ENCODE data around the gene SERPINI1. TPM values are rescaled to one million over a fixed set of nuclear protein-coding genes. Genes with fewer than 3 reads are reported as not detected.
A peak's percentile ranks its signal among the peaks of the same experiment; 100 is the strongest.

The SERPINI1 gene
- total RNA-seq, 1 experiment from 2014 or later, result 6.4 TPM

DNA sequence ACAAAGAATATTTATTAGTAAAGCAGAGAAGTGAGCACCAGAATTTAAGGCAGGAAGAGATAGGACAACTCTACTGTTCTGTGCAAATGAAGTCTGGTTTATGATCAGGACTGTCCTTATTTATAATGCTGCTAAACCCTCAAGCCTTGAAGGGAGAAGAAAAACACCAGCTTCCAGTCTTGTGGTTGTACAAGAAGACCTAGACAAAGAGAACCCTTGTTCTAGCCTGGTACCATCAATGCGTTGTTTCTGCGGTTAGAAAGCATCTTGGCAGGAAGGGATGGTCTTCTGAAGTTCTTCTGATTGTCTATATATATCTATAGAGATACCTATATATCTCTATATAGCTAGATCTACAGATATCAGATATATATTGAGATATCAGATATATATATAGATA, 34.6 kb upstream of the SERPINI1 start:
- H3K4me3 Mint-ChIP-seq, result no peak overlapping the region
- CTCF ChIA-PET, result interaction anchor here (1.3 kb wide), 1 partner anchor 40 kb away, joined by 5 read pairs; no protein-coding TSS in a partner anchor
- ATAC-seq (no peak), DNase-seq (ENCODE audit: low spot score) (no peak)
- no peak overlapping the region for H3K27ac Mint-ChIP-seq
- POLR2A ChIA-PET, result no interaction called here
- H3K27me3 Mint-ChIP-seq (ENCODE audit: low read depth), result no peaks in the 10 kb centered on the region
- H3K9me3 Mint-ChIP-seq, result no peaks in the 10 kb centered on the region
- H3K4me1 Mint-ChIP-seq, result no peaks in the 10 kb centered on the region
- TF ChIP-seq, protein P1, sequence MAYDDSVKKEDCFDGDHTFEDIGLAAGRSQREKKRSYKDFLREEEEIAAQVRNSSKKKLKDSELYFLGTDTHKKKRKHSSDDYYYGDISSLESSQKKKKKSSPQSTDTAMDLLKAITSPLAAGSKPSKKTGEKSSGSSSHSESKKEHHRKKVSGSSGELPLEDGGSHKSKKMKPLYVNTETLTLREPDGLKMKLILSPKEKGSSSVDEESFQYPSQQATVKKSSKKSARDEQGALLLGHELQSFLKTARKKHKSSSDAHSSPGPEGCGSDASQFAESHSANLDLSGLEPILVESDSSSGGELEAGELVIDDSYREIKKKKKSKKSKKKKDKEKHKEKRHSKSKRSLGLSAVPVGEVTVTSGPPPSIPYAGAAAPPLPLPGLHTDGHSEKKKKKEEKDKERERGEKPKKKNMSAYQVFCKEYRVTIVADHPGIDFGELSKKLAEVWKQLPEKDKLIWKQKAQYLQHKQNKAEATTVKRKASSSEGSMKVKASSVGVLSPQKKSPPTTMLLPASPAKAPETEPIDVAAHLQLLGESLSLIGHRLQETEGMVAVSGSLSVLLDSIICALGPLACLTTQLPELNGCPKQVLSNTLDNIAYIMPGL (CRISPR knock-in tag; IDR thresholded peaks at IDR 0.05), result no peak
- TF ChIP-seq, protein P2, sequence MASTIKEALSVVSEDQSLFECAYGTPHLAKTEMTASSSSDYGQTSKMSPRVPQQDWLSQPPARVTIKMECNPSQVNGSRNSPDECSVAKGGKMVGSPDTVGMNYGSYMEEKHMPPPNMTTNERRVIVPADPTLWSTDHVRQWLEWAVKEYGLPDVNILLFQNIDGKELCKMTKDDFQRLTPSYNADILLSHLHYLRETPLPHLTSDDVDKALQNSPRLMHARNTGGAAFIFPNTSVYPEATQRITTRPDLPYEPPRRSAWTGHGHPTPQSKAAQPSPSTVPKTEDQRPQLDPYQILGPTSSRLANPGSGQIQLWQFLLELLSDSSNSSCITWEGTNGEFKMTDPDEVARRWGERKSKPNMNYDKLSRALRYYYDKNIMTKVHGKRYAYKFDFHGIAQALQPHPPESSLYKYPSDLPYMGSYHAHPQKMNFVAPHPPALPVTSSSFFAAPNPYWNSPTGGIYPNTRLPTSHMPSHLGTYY (CRISPR knock-in tag; IDR thresholded peaks at IDR 0.05), result no peak
- TF ChIP-seq ZNF138 (CRISPR knock-in tag; conservative IDR thresholded peaks at IDR 0.05), result no peak
- TF ChIP-seq, protein P3, sequence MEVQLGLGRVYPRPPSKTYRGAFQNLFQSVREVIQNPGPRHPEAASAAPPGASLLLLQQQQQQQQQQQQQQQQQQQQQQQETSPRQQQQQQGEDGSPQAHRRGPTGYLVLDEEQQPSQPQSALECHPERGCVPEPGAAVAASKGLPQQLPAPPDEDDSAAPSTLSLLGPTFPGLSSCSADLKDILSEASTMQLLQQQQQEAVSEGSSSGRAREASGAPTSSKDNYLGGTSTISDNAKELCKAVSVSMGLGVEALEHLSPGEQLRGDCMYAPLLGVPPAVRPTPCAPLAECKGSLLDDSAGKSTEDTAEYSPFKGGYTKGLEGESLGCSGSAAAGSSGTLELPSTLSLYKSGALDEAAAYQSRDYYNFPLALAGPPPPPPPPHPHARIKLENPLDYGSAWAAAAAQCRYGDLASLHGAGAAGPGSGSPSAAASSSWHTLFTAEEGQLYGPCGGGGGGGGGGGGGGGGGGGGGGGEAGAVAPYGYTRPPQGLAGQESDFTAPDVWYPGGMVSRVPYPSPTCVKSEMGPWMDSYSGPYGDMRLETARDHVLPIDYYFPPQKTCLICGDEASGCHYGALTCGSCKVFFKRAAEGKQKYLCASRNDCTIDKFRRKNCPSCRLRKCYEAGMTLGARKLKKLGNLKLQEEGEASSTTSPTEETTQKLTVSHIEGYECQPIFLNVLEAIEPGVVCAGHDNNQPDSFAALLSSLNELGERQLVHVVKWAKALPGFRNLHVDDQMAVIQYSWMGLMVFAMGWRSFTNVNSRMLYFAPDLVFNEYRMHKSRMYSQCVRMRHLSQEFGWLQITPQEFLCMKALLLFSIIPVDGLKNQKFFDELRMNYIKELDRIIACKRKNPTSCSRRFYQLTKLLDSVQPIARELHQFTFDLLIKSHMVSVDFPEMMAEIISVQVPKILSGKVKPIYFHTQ (CRISPR knock-in tag; IDR thresholded peaks at IDR 0.05), result no peak
- TF ChIP-seq ZNF423 (CRISPR knock-in tag; IDR thresholded peaks at IDR 0.05), result no peak
- TF ChIP-seq, protein P4, sequence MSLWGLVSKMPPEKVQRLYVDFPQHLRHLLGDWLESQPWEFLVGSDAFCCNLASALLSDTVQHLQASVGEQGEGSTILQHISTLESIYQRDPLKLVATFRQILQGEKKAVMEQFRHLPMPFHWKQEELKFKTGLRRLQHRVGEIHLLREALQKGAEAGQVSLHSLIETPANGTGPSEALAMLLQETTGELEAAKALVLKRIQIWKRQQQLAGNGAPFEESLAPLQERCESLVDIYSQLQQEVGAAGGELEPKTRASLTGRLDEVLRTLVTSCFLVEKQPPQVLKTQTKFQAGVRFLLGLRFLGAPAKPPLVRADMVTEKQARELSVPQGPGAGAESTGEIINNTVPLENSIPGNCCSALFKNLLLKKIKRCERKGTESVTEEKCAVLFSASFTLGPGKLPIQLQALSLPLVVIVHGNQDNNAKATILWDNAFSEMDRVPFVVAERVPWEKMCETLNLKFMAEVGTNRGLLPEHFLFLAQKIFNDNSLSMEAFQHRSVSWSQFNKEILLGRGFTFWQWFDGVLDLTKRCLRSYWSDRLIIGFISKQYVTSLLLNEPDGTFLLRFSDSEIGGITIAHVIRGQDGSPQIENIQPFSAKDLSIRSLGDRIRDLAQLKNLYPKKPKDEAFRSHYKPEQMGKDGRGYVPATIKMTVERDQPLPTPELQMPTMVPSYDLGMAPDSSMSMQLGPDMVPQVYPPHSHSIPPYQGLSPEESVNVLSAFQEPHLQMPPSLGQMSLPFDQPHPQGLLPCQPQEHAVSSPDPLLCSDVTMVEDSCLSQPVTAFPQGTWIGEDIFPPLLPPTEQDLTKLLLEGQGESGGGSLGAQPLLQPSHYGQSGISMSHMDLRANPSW (CRISPR knock-in tag; conservative IDR thresholded peaks at IDR 0.05; ENCODE audit: low read depth), result no peak
- peaks cover 12% of the 10 kb centered on the region for H3K36me3 Mint-ChIP-seq

DNA sequence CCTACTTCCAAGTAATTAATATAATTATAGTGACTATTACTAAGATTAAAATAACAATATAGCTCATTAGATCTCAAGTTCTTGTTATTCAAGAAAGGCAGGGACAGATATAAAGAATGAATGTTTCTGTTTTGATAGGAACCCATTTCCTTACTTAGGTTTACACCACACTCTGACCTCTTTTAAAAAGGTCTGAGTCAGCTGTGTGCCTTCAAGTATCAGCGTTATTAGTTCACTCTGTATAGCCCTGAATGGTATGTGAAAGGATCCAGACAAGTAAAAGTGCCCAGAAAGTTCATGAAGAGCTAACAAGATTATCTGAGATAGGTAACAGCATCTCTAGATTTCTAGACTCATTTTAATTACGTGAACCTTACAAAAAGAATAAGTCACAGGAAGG, 29.7 kb upstream of the SERPINI1 start:
- H3K27me3 Mint-ChIP-seq (ENCODE audit: low read depth), result no peaks in the 10 kb centered on the region
- H3K4me3 Mint-ChIP-seq, result no peak overlapping the region
- ChIA-PET CTCF (interaction anchor here (1.0 kb wide), 1 partner anchor 325 kb away, joined by 3 read pairs; no protein-coding TSS in a partner anchor), POLR2A (no interaction called here)
- H3K4me1 Mint-ChIP-seq, result peaks cover 6% of the 10 kb centered on the region
- H3K9me3 Mint-ChIP-seq, result no peaks in the 10 kb centered on the region
- peaks cover 39% of the 10 kb centered on the region for H3K36me3 Mint-ChIP-seq
- peak overlapping the region; percentile 28 for H3K27ac Mint-ChIP-seq
- DNase-seq (ENCODE audit: low spot score), result no peak
- no peak for ATAC-seq
- TF ChIP-seq, protein P5, sequence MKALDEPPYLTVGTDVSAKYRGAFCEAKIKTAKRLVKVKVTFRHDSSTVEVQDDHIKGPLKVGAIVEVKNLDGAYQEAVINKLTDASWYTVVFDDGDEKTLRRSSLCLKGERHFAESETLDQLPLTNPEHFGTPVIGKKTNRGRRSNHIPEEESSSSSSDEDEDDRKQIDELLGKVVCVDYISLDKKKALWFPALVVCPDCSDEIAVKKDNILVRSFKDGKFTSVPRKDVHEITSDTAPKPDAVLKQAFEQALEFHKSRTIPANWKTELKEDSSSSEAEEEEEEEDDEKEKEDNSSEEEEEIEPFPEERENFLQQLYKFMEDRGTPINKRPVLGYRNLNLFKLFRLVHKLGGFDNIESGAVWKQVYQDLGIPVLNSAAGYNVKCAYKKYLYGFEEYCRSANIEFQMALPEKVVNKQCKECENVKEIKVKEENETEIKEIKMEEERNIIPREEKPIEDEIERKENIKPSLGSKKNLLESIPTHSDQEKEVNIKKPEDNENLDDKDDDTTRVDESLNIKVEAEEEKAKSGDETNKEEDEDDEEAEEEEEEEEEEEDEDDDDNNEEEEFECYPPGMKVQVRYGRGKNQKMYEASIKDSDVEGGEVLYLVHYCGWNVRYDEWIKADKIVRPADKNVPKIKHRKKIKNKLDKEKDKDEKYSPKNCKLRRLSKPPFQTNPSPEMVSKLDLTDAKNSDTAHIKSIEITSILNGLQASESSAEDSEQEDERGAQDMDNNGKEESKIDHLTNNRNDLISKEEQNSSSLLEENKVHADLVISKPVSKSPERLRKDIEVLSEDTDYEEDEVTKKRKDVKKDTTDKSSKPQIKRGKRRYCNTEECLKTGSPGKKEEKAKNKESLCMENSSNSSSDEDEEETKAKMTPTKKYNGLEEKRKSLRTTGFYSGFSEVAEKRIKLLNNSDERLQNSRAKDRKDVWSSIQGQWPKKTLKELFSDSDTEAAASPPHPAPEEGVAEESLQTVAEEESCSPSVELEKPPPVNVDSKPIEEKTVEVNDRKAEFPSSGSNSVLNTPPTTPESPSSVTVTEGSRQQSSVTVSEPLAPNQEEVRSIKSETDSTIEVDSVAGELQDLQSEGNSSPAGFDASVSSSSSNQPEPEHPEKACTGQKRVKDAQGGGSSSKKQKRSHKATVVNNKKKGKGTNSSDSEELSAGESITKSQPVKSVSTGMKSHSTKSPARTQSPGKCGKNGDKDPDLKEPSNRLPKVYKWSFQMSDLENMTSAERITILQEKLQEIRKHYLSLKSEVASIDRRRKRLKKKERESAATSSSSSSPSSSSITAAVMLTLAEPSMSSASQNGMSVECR (CRISPR knock-in tag; IDR thresholded peaks at IDR 0.05; ENCODE audit: borderline replicate concordance), result no peak
- TF ChIP-seq, protein P6, sequence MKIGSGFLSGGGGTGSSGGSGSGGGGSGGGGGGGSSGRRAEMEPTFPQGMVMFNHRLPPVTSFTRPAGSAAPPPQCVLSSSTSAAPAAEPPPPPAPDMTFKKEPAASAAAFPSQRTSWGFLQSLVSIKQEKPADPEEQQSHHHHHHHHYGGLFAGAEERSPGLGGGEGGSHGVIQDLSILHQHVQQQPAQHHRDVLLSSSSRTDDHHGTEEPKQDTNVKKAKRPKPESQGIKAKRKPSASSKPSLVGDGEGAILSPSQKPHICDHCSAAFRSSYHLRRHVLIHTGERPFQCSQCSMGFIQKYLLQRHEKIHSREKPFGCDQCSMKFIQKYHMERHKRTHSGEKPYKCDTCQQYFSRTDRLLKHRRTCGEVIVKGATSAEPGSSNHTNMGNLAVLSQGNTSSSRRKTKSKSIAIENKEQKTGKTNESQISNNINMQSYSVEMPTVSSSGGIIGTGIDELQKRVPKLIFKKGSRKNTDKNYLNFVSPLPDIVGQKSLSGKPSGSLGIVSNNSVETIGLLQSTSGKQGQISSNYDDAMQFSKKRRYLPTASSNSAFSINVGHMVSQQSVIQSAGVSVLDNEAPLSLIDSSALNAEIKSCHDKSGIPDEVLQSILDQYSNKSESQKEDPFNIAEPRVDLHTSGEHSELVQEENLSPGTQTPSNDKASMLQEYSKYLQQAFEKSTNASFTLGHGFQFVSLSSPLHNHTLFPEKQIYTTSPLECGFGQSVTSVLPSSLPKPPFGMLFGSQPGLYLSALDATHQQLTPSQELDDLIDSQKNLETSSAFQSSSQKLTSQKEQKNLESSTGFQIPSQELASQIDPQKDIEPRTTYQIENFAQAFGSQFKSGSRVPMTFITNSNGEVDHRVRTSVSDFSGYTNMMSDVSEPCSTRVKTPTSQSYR (CRISPR knock-in tag; IDR thresholded peaks at IDR 0.05), result no peak
- TF ChIP-seq MXD4 (CRISPR knock-in tag; IDR thresholded peaks at IDR 0.05; ENCODE audit: borderline replicate concordance), result no peak
- no peak for TF ChIP-seq OVOL2 (CRISPR knock-in tag; IDR thresholded peaks at IDR 0.05; ENCODE audit: borderline replicate concordance)
- TF ChIP-seq ZBTB21 (CRISPR knock-in tag; IDR thresholded peaks at IDR 0.05; ENCODE audit: borderline replicate concordance), result no peak
- TF ChIP-seq FOXJ3 (CRISPR knock-in tag; IDR thresholded peaks at IDR 0.05; ENCODE audit: borderline replicate concordance), result no peak
- no peak for TF ChIP-seq NR3C1 (CRISPR knock-in tag; conservative IDR thresholded peaks at IDR 0.05; ENCODE audit: low read depth)
- TF ChIP-seq NFE2L1 (CRISPR knock-in tag; IDR thresholded peaks at IDR 0.05), result no peak
- no peak for TF ChIP-seq GABPB1 (CRISPR knock-in tag; IDR thresholded peaks at IDR 0.05)
- no peak for TF ChIP-seq CREB1 (CRISPR knock-in tag; IDR thresholded peaks at IDR 0.05)
